Measurements from ENCODE around the gene TIFAB.

DNA sequence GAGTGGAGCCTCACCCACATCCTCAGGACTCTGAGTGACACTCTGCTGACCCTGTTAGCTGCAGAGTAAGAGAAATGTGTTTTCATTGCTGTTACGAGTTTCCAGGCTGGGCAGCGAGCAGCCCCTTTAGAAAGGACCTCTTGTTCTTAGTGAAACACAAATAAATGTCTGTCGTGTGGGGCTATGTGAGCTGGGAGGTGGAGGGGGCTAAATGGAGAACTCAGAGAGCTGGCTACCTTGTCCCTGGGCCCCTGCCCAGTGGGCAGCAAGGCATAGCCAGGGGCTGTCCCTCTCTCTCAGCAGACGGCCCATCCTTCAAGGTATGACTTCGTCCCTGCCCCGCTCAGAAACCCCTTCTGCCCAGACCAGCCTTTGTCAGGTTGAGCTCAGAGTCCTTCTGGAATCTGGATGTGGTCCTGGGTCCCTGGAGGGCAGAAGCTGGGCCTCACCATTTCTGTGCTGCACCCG lies 15.2 kb downstream of the TIFAB start:
- TF ChIP-seq, protein P1, sequence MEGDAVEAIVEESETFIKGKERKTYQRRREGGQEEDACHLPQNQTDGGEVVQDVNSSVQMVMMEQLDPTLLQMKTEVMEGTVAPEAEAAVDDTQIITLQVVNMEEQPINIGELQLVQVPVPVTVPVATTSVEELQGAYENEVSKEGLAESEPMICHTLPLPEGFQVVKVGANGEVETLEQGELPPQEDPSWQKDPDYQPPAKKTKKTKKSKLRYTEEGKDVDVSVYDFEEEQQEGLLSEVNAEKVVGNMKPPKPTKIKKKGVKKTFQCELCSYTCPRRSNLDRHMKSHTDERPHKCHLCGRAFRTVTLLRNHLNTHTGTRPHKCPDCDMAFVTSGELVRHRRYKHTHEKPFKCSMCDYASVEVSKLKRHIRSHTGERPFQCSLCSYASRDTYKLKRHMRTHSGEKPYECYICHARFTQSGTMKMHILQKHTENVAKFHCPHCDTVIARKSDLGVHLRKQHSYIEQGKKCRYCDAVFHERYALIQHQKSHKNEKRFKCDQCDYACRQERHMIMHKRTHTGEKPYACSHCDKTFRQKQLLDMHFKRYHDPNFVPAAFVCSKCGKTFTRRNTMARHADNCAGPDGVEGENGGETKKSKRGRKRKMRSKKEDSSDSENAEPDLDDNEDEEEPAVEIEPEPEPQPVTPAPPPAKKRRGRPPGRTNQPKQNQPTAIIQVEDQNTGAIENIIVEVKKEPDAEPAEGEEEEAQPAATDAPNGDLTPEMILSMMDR (IDR thresholded peaks at IDR 0.05; ENCODE audit: poor library complexity, severe bottlenecking) = no peak
- no peak for TF ChIP-seq EZH2 (IDR thresholded peaks at IDR 0.05; ENCODE audit: borderline replicate concordance, insufficient read depth, low read length, poor library complexity, severe bottlenecking)

Measured in neural cell (in vitro differentiated cells).